NCI-H2227 (cell line): ENCODE results near the gene NMNAT3.

Experiments used
- DNase-seq: peaks from one replicate; lab custom pipeline; 2025; ENCODE audit not compliant: unreplicated experiment; lab: John Stamatoyannopoulos, UW

NMNAT3 gene

GRCh38 chr3:139677388-139678155 is at the start of gene NMNAT3:
Gene NMNAT3, minus strand, starts transcription at chr3:139677972. Its CDS starts 50,248 bp downstream, at chr3:139627724.
- DNase-seq = peak; percentile 81

DNA sequence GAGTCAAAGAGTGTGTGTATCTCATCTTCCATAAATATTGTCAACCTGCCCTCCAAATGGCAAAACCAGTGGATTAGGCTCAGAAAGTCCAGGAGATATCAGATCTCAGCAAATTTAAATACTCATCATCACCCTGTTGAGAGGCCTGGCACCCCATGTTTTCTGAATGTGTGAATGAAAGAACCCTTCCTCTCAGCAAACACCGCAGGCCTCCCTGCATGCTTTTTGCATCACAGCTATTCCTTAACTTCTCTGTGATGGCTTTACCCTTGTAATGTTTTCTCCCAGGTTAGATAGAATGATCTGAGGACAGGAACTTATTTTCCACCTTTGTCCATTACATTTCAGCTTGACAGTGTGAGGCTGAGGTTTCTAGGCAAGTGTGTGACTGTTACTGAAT is 43.6 kb upstream of the NMNAT3 start:
- no peak for DNase-seq

DNA sequence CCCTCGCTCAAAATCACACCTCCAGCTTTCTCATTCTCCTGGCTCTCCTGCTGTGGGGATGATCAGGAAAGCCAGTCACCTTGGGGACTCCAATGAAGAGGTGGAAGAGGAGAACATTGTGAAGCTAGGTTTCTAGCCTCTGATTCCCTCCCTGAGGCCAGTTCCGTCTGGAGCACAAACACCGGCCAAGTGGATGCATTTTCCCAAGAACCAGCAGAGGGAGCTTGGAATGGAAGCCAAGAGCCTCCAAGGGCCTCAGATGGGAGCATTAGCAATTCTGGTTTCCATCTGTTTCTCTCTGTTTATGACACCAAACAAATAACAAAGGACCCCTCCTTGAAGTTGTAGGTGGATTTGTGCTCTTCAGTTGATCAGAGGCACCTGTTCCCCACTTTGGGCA is 40.6 kb upstream of the NMNAT3 start:
- peak; percentile 91 for DNase-seq

DNA sequence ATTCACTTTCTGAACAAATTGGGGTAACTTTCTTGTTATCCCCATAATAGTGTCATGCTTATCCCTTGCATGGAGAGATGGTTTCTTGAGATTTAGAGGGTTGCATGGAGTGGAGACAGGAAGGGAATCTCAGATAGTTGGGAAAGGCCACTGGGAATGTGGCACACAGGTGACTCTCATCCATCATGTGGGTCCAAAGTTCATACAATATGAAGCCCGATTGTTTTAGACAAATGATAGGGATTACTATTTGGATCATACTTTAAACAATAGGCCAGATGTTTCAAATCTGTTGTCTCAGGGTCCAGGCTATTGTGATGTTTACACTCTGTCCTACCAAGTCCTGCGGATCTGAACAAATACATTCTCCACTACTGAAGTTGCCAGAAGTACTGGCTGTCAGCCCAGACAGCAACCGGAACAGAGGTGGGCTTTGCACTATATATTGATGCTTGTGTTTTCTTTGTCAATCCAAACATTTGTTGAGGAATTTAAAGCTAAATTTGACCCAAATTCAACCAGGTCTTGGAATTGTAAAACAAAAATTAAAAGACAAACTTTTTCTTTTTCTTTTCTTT is 39.2 kb upstream of the NMNAT3 start:
- DNase-seq = no peak

- no peak for DNase-seq
Measured at GRCh38 chr3:139715743-139716360, 38.1 kb upstream of the NMNAT3 start.

GRCh38 chr3:139715166-139715565 is 37.4 kb upstream of the NMNAT3 start:
- DNase-seq = no peak

DNA sequence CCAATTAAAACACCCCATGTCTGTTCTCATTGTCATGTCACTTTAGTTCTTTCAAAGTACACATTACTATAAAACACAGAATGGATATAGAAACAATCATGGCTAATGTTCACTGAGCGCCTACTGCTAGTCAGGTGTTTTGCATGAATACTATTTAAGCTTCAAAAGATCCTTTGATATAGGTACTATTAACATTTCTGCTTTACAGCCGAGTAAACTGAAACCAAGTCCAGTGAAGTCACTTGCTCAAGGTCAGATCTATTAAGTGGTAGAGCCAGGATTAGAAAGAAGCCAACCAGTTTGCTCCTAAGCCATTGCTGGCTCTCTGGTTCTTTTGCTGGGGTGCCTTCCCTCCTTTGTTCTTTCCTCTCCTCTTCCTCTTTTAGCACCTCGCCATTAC is 32.4 kb upstream of the NMNAT3 start:
- no peak for DNase-seq

DNA sequence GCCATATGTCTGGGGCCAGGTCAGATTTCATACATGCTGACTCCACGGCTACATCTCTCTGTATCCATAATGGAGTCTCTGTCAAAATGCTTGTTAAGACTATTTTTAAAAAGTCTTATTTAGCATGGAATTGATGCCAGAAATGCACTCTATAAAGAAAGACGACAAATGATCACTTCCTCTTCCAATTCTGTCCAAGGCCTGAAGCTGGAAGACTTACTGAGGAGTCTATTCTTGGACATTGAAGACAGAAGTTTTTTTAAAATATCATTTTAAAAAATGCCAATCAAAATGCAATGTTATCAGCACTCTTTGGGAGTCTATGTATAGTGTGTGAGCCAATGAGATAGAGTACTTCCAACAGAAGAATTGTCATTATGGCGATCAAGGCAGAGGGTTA is 27.9 kb upstream of the NMNAT3 start:
- DNase-seq = no peak

DNA sequence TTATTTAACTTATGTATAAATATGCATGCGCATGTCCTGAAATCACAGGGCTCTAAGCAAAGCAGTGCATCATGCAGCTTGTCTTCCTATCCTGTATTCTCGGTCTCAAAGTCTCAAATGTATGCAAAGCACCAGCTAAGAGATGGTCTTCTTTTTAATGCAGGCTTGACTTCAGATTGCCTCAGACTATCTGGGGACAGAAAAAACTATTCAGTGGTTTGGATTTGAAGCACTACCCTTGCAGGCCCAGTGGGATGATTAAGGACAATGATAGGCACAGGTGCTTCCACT is 18.5 kb upstream of the NMNAT3 start:
- no peak for DNase-seq

GRCh38 chr3:139695426-139696313 is 17.9 kb upstream of the NMNAT3 start:
- DNase-seq = peak; percentile 20

DNA sequence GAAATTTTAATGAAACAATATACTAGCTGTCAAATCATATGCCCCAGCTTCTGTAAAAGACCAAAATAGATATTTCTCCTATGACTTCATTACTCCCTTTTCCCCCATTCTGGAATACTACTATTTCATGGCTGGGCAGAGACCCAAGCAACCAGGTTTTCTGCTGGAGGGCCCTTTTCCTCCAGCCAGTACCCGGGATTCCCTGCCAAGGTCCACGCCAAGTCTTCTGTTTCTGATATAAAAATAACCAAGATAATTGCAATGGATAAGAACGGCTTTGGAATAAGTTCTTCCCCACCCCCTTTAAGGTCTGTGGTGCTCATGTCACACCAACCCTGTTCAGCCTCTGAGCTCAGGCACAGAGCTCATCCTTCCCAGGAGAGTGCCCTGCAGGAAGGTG is 17.2 kb upstream of the NMNAT3 start:
- DNase-seq = no peak

DNA sequence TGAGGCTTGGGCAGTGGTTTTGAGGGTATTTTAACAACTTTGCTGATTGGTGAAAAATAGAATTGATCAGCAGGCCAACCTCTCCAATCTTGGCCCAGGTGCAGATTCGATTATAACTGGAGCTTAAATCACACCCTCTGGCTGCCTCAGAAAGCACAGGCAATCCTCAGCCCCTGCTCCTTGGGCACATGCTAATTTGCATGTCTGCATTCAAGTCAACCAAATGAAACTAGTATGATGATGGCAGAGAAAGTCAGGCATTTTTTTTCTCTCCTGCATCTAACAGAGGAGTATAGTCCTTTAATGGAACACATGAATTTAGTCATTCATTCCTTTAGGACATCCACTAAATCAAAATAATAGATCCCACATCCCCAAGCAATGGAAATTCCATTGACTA is 16.8 kb upstream of the NMNAT3 start:
- no peak for DNase-seq

DNA sequence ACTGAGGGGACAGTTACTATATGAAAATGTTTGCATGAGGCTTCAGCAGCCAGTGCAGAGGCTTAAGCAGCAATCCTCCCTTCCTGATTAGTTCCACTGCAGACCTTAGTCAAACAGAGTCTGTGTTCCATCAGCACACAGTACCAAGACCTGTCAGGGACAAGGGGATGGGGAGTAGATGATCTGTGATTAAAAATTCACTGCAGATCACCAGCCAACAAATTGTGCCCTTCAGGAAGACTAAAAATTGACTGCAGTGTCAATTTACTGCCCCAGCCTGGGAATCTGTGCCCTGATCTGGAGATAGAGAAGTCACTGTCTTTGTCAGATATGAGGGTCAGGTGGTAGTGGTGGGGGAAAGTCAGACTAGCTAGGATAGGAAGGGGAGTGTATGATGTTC is 13.8 kb upstream of the NMNAT3 start:
- DNase-seq = no peak

GRCh38 chr3:139689708-139690228 is 12.0 kb upstream of the NMNAT3 start:
- DNase-seq = peak; percentile 89

DNA sequence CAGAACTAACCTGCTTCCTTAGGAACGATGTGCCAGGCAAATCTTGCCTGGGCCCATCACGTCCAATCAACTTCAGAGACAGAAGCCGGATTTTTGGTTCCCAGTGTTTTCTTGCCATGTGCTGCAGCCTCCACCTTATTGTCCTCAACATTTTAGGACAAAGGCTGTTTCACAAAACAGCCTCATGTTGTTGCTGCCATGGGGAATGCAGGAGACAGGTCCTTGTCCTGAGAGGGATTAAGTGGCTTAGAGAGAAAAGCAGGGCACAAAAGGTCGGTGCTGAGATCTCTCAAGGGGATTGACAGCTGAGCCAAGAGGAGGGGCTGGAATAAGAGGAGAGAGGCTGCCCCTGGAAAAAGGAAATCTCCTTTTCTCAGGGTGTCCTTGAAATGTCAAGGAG is 11.3 kb upstream of the NMNAT3 start:
- DNase-seq = peak; percentile 84

DNA sequence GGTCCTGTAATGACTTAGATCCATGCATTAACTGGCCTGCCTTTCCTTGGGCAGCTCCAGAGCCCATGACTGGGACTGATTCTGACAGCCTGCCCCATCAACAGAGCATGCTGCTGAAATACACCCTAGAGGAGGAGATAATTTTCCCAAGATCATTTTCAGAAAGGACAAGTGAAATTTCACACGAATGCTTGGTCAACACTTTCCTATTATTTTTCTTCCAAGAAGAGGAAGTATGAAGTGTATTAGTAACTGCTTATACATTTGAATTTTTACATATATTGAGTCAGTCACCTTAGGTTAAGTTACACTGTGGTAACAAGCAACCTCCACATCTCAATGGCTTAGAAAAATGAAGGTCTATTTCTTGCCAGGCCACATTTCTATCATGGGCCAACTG is 9.7 kb upstream of the NMNAT3 start:
- no peak for DNase-seq

DNA sequence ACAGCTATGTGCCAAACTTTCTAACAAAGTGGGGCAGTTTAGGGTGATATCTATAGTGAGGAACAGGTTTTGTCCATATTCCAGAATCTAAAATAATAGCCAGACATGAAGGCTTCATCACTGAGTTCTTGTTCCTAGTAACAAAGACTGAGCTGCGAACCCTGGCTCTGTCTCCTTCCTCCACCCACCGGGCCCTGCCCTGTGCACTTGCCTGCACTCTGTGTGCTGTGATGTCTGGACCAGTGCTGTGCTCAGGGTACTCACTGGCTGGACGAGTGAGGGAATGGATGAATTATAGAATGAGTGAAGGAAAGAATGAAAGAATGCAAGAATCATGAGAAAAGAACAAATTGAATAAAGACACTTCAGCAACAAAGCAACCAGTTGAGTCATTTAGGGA is 8.9 kb upstream of the NMNAT3 start:
- no peak for DNase-seq

GRCh38 chr3:139686206-139686605 is 8.4 kb upstream of the NMNAT3 start:
- no peak for DNase-seq

GRCh38 chr3:139679220-139679775 is 1.5 kb upstream of the NMNAT3 start:
- no peak for DNase-seq

- DNase-seq = no peak
Measured at GRCh38 chr3:139676632-139677387, 962 bp downstream of the NMNAT3 start.
